Panc1 (cell line): ENCODE measurements around the gene ITPRIP. TPM values are rescaled to one million over a fixed set of nuclear protein-coding genes. Genes with fewer than 3 reads are reported as not detected.
A peak's percentile ranks its signal among the peaks of the same experiment; 100 is the strongest.

Source experiments
- ATAC-seq: fragments of 200-7000 bp; cut with Tn5 transposase; 2 replicates; pipeline ENCODE4 v1.9.1; 2020; ENCODE audit warnings: mild to moderate bottlenecking, moderate library complexity
- BruUV-seq: library from RNA; stranded (reverse); fragments of 400-500 nt; replicated peaks from 2 replicates; lab custom pipeline; 2021; lab: Mats Ljungman, UMichigan
- CTCF ChIA-PET: fragments of 300-600 bp; sonication (Branson Sonifier 250); formaldehyde crosslinking; loops from one replicate; lab custom pipeline; 2022; ENCODE audit warnings: antibody characterized with exemption; lab: Charles Lee
- POLR2A ChIA-PET: fragments of 300-600 bp; sonication (Branson Sonifier 250); formaldehyde crosslinking; loops from one replicate; lab custom pipeline; 2022; ENCODE audit warnings: antibody characterized with exemption; lab: Charles Lee
- DNase-seq: peaks from one replicate; pipeline ENCODE4 v3.0.0-alpha.2; 2010; ENCODE audit warnings: low read depth, low spot score
- H3K27ac ChIP-seq: 2 replicates; pipeline ENCODE4 v1.5.1; 2011; ENCODE audit warnings: mild to moderate bottlenecking, low read length, inconsistent platforms
- H3K27me3 ChIP-seq: fragments of 200-500 bp; sonication (Bioruptor generic); 2 replicates; pipeline ENCODE4 v1.6.0; 2014; ENCODE audit warnings: low read length, inconsistent platforms; ENCODE audit not compliant: control insufficient read depth, insufficient read depth
- H3K36me3 ChIP-seq: fragments of 200-500 bp; sonication (Bioruptor generic); 2 replicates; pipeline ENCODE4 v1.5.1; 2014; ENCODE audit warnings: inconsistent platforms, mild to moderate bottlenecking, low read length, moderate library complexity; ENCODE audit not compliant: control insufficient read depth, insufficient read depth
- H3K4me1 ChIP-seq: 2 replicates; pipeline ENCODE4 v1.5.1; 2011; ENCODE audit warnings: inconsistent platforms, mild to moderate bottlenecking, low read length, moderate library complexity; ENCODE audit not compliant: control insufficient read depth, insufficient read depth
- H3K4me3 ChIP-seq, 2 experiments: 2 replicates each; pipeline ENCODE4 v1.5.1; 2011 to 2012; ENCODE audit warnings: low read depth in 2 of 2, low read length in 2 of 2, mild to moderate bottlenecking in 2 of 2, inconsistent platforms in 1 of 2, moderate library complexity in 1 of 2
- H3K9me3 ChIP-seq: fragments of 200-500 bp; sonication (Bioruptor generic); 2 replicates; pipeline ENCODE4 v1.5.1; 2014; ENCODE audit warnings: low read depth, mild to moderate bottlenecking, inconsistent platforms, low read length, moderate library complexity; ENCODE audit not compliant: control insufficient read depth, insufficient read depth
- POLR2AphosphoS5 ChIP-seq: IDR thresholded peaks from 2 replicates; pipeline ENCODE4 v1.6.1; 2012; ENCODE audit warnings: mild to moderate bottlenecking, low read depth, low read length, moderate library complexity
- SIN3A ChIP-seq: IDR thresholded peaks from 2 replicates; pipeline ENCODE4 v1.6.1; 2012; ENCODE audit warnings: low read depth, mild to moderate bottlenecking, low read length, moderate library complexity, borderline replicate concordance; ENCODE audit not compliant: insufficient read depth
- TCF7L2 ChIP-seq: IDR thresholded peaks from 2 replicates; pipeline ENCODE4 v1.6.1; 2011; ENCODE audit warnings: mild to moderate bottlenecking, low read depth, low read length, inconsistent platforms
- in situ Hi-C: cut with HindIII; loops from 2 replicates; pipeline ENCODE4 v1.10.0; 2016; ENCODE audit warnings: low sequenced_read_pairs, low pct_unique_long_range_greater_than_20kb
- intact Hi-C: fragments of 100-400 bp; cut with micrococcal nuclease; formaldehyde crosslinking; loops from one replicate; pipeline ENCODE4 v1.10.0; 2022; ENCODE audit not compliant: unreplicated experiment
- total RNA-seq: library from RNA; stranded (reverse); gene quantifications from one replicate; pipeline ENCODE4 v1.2.1, GENCODE V29; 2021; ENCODE audit not compliant: unreplicated experiment
- TF ChIP-seq, protein P1 (sequence below), 2 experiments: IDR thresholded peaks; 2 replicates each; pipeline ENCODE4 v1.6.1; 2011 to 2012; ENCODE audit warnings: low read depth in 2 of 2, control low read depth in 1 of 2, low read length in 1 of 2, mild to moderate bottlenecking in 1 of 2, moderate library complexity in 1 of 2; ENCODE audit not compliant: insufficient read depth in 1 of 2
- TF ChIP-seq, protein P2 (sequence below): fragments of 450-650 bp; IDR thresholded peaks from 2 replicates; pipeline ENCODE4 v1.5.1; 2017; ENCODE audit warnings: mild to moderate bottlenecking

Gene ITPRIP
- total RNA-seq, 1 experiment from 2014 or later: 55.0 TPM

DNA sequence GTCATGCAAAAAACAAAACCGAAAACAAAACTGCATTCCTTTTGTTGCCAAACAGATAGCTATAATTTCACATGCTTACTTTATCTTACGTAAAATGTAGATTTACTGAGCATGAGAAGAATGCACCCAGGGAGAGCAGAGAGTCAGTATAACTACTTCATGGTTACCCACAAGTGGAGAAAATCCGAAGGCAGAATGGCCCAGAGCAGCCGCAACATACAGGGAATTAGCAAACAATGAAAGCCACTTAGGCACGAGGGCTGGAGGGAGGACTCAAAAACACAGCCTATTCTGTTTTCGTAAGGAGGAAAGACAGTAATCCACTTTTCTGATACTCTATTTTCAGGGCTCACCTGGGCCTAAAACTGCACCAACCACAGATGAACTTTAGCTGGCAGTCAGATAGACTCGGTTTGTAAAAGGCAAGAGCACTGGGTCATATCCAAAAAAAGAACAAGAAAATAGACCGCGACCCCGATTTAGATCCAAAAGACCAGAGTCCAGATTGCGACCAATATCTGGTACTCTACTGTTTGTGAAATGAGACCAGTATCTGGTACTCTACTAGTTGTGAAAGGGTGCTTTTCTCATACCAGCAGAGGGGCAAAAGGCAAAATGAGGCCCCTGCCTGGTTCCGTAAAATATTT lies 1.3 kb downstream of the ITPRIP start:
- ATAC-seq (no peak), DNase-seq (no peak)
- in situ Hi-C loops: no loop called here
- POLR2A ChIA-PET: no interaction called here
- peaks cover 64% of the 10 kb centered on the region for H3K4me1 ChIP-seq
- peak overlapping the region; percentile 83 to 86 for H3K4me3 ChIP-seq
- peak overlapping the region; percentile 99 for H3K27ac ChIP-seq
- no peaks in the 10 kb centered on the region for H3K9me3 ChIP-seq
- TF ChIP-seq POLR2AphosphoS5: no peak; the same call in 1 of the 2 replicates
- TF ChIP-seq, protein P1, sequence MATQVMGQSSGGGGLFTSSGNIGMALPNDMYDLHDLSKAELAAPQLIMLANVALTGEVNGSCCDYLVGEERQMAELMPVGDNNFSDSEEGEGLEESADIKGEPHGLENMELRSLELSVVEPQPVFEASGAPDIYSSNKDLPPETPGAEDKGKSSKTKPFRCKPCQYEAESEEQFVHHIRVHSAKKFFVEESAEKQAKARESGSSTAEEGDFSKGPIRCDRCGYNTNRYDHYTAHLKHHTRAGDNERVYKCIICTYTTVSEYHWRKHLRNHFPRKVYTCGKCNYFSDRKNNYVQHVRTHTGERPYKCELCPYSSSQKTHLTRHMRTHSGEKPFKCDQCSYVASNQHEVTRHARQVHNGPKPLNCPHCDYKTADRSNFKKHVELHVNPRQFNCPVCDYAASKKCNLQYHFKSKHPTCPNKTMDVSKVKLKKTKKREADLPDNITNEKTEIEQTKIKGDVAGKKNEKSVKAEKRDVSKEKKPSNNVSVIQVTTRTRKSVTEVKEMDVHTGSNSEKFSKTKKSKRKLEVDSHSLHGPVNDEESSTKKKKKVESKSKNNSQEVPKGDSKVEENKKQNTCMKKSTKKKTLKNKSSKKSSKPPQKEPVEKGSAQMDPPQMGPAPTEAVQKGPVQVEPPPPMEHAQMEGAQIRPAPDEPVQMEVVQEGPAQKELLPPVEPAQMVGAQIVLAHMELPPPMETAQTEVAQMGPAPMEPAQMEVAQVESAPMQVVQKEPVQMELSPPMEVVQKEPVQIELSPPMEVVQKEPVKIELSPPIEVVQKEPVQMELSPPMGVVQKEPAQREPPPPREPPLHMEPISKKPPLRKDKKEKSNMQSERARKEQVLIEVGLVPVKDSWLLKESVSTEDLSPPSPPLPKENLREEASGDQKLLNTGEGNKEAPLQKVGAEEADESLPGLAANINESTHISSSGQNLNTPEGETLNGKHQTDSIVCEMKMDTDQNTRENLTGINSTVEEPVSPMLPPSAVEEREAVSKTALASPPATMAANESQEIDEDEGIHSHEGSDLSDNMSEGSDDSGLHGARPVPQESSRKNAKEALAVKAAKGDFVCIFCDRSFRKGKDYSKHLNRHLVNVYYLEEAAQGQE (IDR thresholded peaks at IDR 0.05; ENCODE audit: insufficient read depth in 1 of 2, low read depth in 2 of 2, low read length in 1 of 2): no peak
- TF ChIP-seq, protein P2, sequence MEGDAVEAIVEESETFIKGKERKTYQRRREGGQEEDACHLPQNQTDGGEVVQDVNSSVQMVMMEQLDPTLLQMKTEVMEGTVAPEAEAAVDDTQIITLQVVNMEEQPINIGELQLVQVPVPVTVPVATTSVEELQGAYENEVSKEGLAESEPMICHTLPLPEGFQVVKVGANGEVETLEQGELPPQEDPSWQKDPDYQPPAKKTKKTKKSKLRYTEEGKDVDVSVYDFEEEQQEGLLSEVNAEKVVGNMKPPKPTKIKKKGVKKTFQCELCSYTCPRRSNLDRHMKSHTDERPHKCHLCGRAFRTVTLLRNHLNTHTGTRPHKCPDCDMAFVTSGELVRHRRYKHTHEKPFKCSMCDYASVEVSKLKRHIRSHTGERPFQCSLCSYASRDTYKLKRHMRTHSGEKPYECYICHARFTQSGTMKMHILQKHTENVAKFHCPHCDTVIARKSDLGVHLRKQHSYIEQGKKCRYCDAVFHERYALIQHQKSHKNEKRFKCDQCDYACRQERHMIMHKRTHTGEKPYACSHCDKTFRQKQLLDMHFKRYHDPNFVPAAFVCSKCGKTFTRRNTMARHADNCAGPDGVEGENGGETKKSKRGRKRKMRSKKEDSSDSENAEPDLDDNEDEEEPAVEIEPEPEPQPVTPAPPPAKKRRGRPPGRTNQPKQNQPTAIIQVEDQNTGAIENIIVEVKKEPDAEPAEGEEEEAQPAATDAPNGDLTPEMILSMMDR: no peak
- BruUV-seq: TSS peak; percentile 84
- CTCF ChIA-PET: interaction anchor here (0.6 to 0.9 kb wide), 2 partner anchors 13 to 108 kb away, joined by 3 to 4 read pairs; no protein-coding TSS in a partner anchor
- H3K27me3 ChIP-seq: no peaks in the 10 kb centered on the region
- H3K36me3 ChIP-seq: peaks cover 4% of the 10 kb centered on the region; the same call in 1 of the 2 replicates
- intact Hi-C loops: no loop called here

DNA sequence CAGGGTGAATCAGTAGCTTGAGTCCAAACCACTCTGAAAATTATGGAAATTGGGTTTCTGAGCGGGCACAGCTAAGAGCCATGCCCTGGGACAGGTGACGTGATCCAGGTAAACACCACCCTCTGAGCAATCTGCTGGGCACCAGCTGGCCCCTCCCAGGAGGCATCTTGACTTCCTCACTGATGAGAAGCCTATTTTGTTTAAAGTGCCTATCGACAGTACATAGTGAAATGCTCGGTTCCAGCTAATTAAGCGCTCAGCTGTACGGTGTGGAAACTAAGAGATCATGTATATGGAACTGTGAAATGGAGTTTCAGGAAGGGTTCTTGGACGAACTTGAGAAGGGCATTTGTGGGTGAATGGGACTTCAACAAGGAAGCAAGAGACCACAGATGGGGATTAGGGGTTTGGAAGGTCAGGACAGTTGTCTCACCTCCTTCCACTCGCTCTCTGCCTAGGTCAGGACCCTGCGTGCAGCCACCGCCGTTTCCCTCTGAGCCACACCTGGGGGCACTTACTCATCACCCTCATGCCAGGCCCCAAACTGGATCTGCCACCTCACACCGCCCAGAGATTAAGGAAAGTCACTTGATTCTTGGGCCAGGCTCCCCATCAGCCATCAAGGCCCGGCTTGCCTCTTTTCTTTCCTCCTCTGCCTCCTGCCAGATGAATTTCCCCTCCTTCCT lies 3.2 kb downstream of the ITPRIP start:
- in situ Hi-C loops: no loop called here
- H3K27ac ChIP-seq: peak overlapping the region; percentile 98
- no peak for DNase-seq
- peak overlapping the region; percentile 83 to 86 for H3K4me3 ChIP-seq
- no peak for ATAC-seq
- H3K36me3 ChIP-seq: peaks cover 4% of the 10 kb centered on the region; the same call in 1 of the 2 replicates
- H3K27me3 ChIP-seq: no peaks in the 10 kb centered on the region
- TF ChIP-seq, protein P2: no peak
- TF ChIP-seq SIN3A: no peak
- TF ChIP-seq POLR2AphosphoS5: no peak
- TF ChIP-seq, protein P1 (IDR thresholded peaks at IDR 0.05; ENCODE audit: insufficient read depth in 1 of 2, low read depth in 2 of 2, low read length in 1 of 2): no peak
- TF ChIP-seq TCF7L2: no peak
- intact Hi-C loops: no loop called here
- POLR2A ChIA-PET: interaction anchor here (0.6 kb wide), 2 partner anchors 21 to 574 kb away, joined by 3 to 5 read pairs; no protein-coding TSS in a partner anchor
- CTCF ChIA-PET: no interaction called here
- H3K9me3 ChIP-seq: no peaks in the 10 kb centered on the region
- H3K4me1 ChIP-seq: peaks cover 70% of the 10 kb centered on the region
- no TSS peak for BruUV-seq
